ENCODE measurements around the gene HOXB8.

Gene HOXB8

DNA sequence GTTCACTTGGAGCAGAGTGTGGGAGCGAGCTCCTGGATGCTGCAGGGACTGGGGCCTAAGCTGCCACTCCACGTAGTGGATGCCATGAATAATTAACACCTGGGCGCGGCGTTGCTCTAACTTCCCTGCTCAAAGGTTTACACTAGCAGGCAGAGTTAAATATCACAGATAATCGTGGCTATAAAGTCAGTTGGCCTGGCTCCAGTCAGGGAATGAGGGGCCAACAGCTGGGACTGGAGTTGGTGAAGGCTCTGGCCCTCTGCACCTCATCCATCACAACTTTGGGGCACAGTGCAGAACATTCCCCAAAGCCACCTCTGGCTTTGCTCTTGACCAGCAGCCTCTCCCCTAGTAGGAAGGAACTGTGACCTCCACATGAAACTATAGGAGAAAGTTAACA lies 47.9 kb downstream of the HOXB8 start:
- no peak for DNase-seq

- DNase-seq = no peak
Observed at GRCh38 chr17:48566717-48567116, 48.4 kb downstream of the HOXB8 start.

DNA sequence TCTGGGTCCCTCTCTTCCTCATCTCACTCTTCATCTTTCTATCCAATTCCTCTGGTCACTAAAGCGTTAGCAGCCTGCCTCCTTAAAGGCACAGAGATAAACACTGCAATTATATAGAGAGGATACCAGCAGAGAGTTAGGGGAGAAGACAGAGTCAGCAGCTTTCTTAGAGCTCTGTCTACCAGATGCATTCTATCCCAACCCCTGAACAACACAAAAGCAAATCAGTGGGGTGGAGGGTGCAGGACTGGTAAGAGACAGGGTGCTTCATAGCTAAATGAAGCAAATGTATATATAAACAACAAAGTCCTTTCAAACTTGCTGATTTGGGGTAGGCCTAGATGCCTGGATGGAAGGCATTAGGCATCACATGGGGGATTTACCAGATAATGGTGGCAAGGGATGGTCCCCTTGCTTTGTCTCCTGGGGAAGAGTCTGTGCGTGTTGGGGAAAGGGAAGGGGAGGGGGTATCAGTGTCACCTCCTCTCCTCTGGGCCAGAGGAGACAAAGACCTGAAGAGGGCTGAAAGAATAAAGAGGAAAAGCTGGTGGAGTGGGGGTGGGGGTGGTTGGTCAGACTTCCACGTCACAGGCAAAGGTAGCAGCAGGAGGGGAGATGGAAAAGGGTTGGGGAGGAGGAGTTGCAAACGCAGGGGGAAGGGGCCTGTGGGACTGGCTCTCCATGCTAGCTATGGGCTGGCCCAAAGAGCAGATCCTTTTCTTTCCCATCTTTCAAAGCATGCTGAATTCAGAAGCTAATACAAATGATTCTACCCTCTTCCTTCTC lies 49.0 kb downstream of the HOXB8 start:
- no peak for DNase-seq

DNA sequence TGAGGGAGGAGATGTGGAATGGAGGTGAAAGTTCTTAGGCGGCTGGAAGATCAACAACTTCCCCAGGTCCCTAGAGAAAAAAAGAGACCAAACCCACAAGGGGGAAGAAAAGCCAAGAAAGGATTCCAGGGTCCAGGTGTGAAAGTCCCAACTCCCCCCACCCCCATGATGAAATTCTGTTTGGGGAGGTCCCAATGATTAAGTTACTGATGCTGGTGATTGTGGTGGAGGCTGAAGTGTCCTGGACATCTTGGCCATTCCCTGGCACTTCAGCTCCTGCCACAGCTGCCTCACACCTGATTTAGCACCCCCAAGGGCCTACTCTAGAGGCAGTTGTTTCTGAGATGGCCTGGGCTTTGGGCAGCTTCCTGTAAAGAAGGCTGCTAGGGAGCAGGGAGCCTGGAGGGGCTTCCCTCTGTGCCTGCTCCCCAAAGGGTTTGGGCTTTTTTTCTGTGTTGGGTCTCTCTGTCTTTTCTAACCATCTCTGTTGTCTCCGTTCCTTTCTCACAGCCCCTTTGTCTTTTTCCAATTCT lies 50.0 kb downstream of the HOXB8 start:
- no peak for DNase-seq

DNA sequence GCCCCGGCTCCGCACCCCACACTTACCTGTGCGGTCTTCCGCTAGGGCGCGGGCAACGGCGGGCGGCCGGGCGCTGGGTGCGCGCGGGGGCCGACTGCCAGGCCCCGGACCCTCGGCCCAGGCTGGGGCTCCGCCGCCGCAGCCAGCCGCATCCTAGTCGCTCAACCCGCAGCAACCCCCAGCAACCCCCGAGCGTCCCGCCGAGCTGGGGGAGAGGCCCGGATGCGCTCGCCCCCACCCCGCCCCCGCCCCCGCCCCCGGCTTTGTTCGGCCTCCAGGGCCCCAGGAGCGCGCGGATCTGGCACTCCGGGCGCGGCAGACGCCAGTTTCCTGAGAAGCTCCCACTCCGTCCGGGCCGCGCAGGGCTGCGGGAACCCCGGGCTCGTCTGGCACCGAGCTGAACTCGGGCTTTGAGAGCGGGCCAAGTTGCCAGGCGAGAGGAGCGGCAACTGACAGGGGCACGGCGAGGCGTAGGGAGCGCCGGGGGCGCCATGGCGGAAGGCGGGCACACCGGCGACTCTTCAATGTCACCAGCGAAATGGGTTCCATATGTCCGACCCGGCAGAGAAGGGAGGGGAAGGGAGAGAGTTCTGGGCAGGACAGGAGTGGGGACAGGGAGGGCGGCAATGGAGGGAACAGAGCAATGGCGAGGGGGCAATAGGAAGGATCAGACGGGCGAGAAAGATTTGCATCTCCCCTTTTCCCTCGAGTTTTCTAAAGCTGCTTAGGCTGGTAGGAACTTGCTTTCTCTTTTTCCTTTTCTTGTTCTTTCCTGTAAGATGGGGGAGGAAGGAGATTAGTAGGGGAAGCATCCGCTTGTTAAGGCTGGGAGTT lies 50.7 kb downstream of the HOXB8 start:
- DNase-seq = no peak

GRCh38 chr17:48563867-48564187 lies 51.3 kb downstream of the HOXB8 start:
- no peak for DNase-seq

DNA sequence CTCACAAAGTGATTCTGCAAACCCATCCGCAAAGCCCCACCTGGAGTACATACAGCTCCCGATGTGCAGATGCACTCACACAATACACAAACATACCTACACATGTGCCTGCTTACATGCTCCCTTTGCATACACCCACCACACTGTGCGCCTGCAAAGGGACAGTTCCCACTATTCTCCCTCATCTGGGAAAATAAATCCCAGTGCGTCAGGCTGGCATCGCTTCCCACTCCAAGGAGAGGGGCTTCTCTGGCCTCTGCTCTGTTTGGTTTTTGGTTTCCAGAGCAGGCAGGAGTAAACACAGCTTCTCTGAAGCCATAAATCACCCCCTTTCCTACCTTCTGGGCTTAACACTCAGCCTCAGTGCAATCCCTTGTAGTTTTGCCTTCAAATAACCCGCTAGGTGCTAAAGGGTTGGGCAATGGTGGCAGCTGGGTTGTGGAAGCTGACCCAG lies 51.7 kb downstream of the HOXB8 start:
- no peak for DNase-seq

DNA sequence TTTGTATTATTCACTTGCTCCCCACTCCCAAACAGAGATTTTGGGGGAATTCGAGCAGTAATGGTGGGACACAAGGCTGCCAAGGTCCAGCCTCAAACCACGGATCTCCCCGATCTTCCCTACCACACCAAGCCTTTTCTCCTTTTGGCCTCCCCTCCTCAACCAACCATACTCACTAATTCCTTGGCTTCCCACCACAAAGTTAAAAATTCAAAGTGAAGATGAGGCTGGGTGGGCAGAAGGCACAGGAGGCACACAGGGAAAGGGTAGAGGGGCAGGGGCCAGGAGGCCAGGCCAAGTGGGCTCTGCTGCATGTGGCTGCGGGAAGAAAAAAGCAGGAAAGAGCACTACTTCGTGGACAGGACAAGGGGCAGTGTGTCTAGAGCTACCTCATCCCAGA lies 52.2 kb downstream of the HOXB8 start:
- DNase-seq = no peak
